PFSK-1 (cell line): Measurements from ENCODE around the gene IQCE.

Experiments
- POLR2AphosphoS5 ChIP-seq: IDR thresholded peaks from 2 replicates; pipeline ENCODE4 v1.6.1; 2012; ENCODE audit warnings: low read depth, mild to moderate bottlenecking, control low read depth, low read length, moderate library complexity
- TAF1 ChIP-seq: IDR thresholded peaks from 2 replicates; pipeline ENCODE4 v1.6.1; 2012; ENCODE audit warnings: low read length, control low read depth, borderline replicate concordance; ENCODE audit not compliant: insufficient read depth
- TF ChIP-seq, protein P1 (sequence below), 2 experiments: IDR thresholded peaks; 2 replicates each; pipeline versions ENCODE4 v1.6.1 to v1.8.0; 2011 to 2012; ENCODE audit warnings: low read depth in 2 of 2, low read length in 2 of 2, control low read depth in 1 of 2, inconsistent platforms in 1 of 2, mild to moderate bottlenecking in 1 of 2, moderate library complexity in 1 of 2; ENCODE audit not compliant: insufficient read depth in 1 of 2

DNA sequence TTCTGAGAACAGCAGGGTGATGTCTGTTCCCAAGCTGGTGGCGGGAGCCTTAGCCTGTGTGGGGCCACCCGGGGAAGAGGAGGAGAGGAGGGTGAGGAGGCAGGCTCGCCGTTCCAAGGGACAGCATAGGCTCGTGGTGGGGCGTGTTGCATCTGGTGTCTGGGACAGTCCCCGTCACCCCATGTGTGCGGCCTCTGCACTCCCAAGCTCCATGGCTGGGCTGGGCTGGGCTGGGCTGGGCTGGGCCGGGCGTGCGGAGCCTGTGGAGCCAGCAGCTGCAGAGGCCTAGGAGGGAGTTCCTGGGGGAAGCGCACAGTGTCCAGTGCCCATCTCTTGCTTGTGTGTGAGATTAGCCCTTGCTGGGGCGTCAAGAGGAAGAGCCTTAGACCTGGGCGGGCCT lies 52.1 kb downstream of the IQCE start:
- TF ChIP-seq, protein P1, sequence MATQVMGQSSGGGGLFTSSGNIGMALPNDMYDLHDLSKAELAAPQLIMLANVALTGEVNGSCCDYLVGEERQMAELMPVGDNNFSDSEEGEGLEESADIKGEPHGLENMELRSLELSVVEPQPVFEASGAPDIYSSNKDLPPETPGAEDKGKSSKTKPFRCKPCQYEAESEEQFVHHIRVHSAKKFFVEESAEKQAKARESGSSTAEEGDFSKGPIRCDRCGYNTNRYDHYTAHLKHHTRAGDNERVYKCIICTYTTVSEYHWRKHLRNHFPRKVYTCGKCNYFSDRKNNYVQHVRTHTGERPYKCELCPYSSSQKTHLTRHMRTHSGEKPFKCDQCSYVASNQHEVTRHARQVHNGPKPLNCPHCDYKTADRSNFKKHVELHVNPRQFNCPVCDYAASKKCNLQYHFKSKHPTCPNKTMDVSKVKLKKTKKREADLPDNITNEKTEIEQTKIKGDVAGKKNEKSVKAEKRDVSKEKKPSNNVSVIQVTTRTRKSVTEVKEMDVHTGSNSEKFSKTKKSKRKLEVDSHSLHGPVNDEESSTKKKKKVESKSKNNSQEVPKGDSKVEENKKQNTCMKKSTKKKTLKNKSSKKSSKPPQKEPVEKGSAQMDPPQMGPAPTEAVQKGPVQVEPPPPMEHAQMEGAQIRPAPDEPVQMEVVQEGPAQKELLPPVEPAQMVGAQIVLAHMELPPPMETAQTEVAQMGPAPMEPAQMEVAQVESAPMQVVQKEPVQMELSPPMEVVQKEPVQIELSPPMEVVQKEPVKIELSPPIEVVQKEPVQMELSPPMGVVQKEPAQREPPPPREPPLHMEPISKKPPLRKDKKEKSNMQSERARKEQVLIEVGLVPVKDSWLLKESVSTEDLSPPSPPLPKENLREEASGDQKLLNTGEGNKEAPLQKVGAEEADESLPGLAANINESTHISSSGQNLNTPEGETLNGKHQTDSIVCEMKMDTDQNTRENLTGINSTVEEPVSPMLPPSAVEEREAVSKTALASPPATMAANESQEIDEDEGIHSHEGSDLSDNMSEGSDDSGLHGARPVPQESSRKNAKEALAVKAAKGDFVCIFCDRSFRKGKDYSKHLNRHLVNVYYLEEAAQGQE (IDR thresholded peaks at IDR 0.05; ENCODE audit: insufficient read depth in 1 of 2, low read depth in 2 of 2, low read length in 2 of 2): no peak
- TF ChIP-seq TAF1 (no peak), POLR2AphosphoS5 (no peak)
